HepG2 (cell line): ENCODE results near the gene CST3. TPM values are rescaled to one million over a fixed set of nuclear protein-coding genes. Genes with fewer than 3 reads are reported as not detected.

ENCODE experiments used
- GFI1 ChIP-seq: sonication (generic); formaldehyde crosslinking; IDR thresholded peaks from 2 replicates; pipeline ENCODE4 v1.5.0; 2020; ENCODE audit warnings: missing genetic modification reagents, mild to moderate bottlenecking, borderline replicate concordance
- JARID2 ChIP-seq: sonication (generic); formaldehyde crosslinking; IDR thresholded peaks from 2 replicates; pipeline ENCODE4 v1.8.1; 2023; ENCODE audit warnings: missing genetic modification reagents, inconsistent platforms; ENCODE audit not compliant: insufficient replicate concordance
- MLLT10 ChIP-seq: sonication (generic); formaldehyde crosslinking; IDR thresholded peaks from 2 replicates; pipeline ENCODE4 v1.4.0; 2020; ENCODE audit warnings: missing genetic modification reagents
- POLR2G ChIP-seq: fragments of 200-400 bp; formaldehyde crosslinking; IDR thresholded peaks from 2 replicates; pipeline ENCODE4 v1.6.1; 2018; ENCODE audit warnings: mild to moderate bottlenecking, low read depth, low read length, moderate library complexity
- SMYD3 ChIP-seq: sonication (generic); formaldehyde crosslinking; IDR thresholded peaks from 2 replicates; pipeline ENCODE4 v1.8.1; 2023; ENCODE audit warnings: mild to moderate bottlenecking, missing genetic modification reagents
- SOX5 ChIP-seq: IDR thresholded peaks from 2 replicates; pipeline ENCODE4 v1.6.1; 2016; ENCODE audit warnings: borderline replicate concordance
- SP140L ChIP-seq: sonication (generic); formaldehyde crosslinking; IDR thresholded peaks from 2 replicates; pipeline ENCODE4 v1.4.0; 2020; ENCODE audit warnings: missing genetic modification reagents, borderline replicate concordance
- XRCC5 ChIP-seq: fragments of 200-400 bp; formaldehyde crosslinking; optimal IDR thresholded peaks from 2 replicates; pipeline ENCODE3; 2017; ENCODE audit warnings: mild to moderate bottlenecking, low read length
- ZFP36L2 ChIP-seq: sonication (generic); formaldehyde crosslinking; IDR thresholded peaks from 2 replicates; pipeline ENCODE4 v1.4.0; 2020; ENCODE audit warnings: missing genetic modification reagents
- ZFP90 ChIP-seq: sonication (generic); formaldehyde crosslinking; IDR thresholded peaks from 2 replicates; pipeline ENCODE4 v1.8.0; 2022; ENCODE audit warnings: missing genetic modification reagents, mild to moderate bottlenecking, inconsistent platforms, borderline replicate concordance
- ZKSCAN1 ChIP-seq: fragments of 150-350 bp; IDR thresholded peaks from 2 replicates; pipeline ENCODE4 v1.6.1; 2014; ENCODE audit warnings: low read length
- ZNF138 ChIP-seq: sonication (generic); formaldehyde crosslinking; IDR thresholded peaks from 2 replicates; pipeline ENCODE4 v1.5.0; 2020; ENCODE audit warnings: mild to moderate bottlenecking, low read depth, missing genetic modification reagents
- ZNF317 ChIP-seq: sonication (generic); formaldehyde crosslinking; IDR thresholded peaks from 2 replicates; pipeline ENCODE4 v1.5.0; 2020; ENCODE audit warnings: mild to moderate bottlenecking, missing genetic modification reagents
- ZNF44 ChIP-seq: sonication (generic); formaldehyde crosslinking; IDR thresholded peaks from 2 replicates; pipeline ENCODE4 v1.5.1; 2020; ENCODE audit warnings: mild to moderate bottlenecking, missing genetic modification reagents
- ZNF460 ChIP-seq: sonication (generic); formaldehyde crosslinking; IDR thresholded peaks from 2 replicates; pipeline ENCODE4 v1.5.1; 2020; ENCODE audit warnings: missing genetic modification reagents, mild to moderate bottlenecking, borderline replicate concordance
- ZNF670 ChIP-seq: sonication (generic); formaldehyde crosslinking; IDR thresholded peaks from 2 replicates; pipeline ENCODE4 v1.8.0; 2022; ENCODE audit warnings: mild to moderate bottlenecking, missing genetic modification reagents, borderline replicate concordance
- ZNF674 ChIP-seq: sonication (generic); formaldehyde crosslinking; IDR thresholded peaks from 2 replicates; pipeline ENCODE4 v1.5.0; 2020; ENCODE audit warnings: low read depth, mild to moderate bottlenecking, missing genetic modification reagents
- ZNF724P ChIP-seq: sonication (generic); formaldehyde crosslinking; IDR thresholded peaks from 2 replicates; pipeline ENCODE4 v1.8.0; 2022; ENCODE audit warnings: missing genetic modification reagents, borderline replicate concordance
- ZZZ3 ChIP-seq: sonication (generic); formaldehyde crosslinking; IDR thresholded peaks from 2 replicates; pipeline ENCODE4 v1.4.0; 2020; ENCODE audit warnings: missing genetic modification reagents, mild to moderate bottlenecking, borderline replicate concordance
- polyA plus RNA-seq, 8 experiments: library from polyadenylated mRNA; depleted of rRNA in 3 of 8; stranded (reverse) in 7 of 8; unstranded in 1 of 8; fragments of >200 nt; fragmentation: Illumina TruSeq in 4 of 8; extraction: Trizol in 4 of 8; gene quantifications; 2 replicates each; pipeline versions ENCODE4 v1.2.1 to v1.2.3, GENCODE V29; 2011 to 2016; ENCODE audit warnings: low read depth in 4 of 8, missing spikeins in 1 of 8, mixed read lengths in 1 of 8; ENCODE audit not compliant: insufficient read depth in 1 of 8
- total RNA-seq, 5 experiments: library from RNA; depleted of rRNA; stranded (reverse); fragments of >200 nt; fragmentation: Illumina TruSeq; extraction: Trizol; gene quantifications; 2 replicates each; pipeline ENCODE4 v1.2.3, GENCODE V29; 2016; ENCODE audit warnings: low read depth in 1 of 5
- TF ChIP-seq, protein P1 (sequence below): sonication (generic); formaldehyde crosslinking; IDR thresholded peaks from 2 replicates; pipeline ENCODE4 v1.4.0; 2020; ENCODE audit warnings: low read depth, mild to moderate bottlenecking, missing genetic modification reagents
- TF ChIP-seq, protein P2 (sequence below): sonication (generic); formaldehyde crosslinking; IDR thresholded peaks from 2 replicates; pipeline ENCODE4; 2020; ENCODE audit warnings: missing genetic modification reagents, mild to moderate bottlenecking, borderline replicate concordance
- TF ChIP-seq, protein P3 (sequence below): sonication (generic); formaldehyde crosslinking; IDR thresholded peaks from 2 replicates; pipeline ENCODE4 v1.4.0; 2020; ENCODE audit warnings: missing genetic modification reagents, borderline replicate concordance
- TF ChIP-seq, protein P4 (sequence below): sonication (generic); formaldehyde crosslinking; IDR thresholded peaks from 2 replicates; pipeline ENCODE4 v1.4.0; 2020; ENCODE audit warnings: missing genetic modification reagents, borderline replicate concordance

The CST3 gene
- total and polyA plus RNA-seq, 2 of the 13 experiments (the other 11 are each of a cell fraction or from before 2014, with no cell fraction given), result 690 to 1,005 TPM

DNA sequence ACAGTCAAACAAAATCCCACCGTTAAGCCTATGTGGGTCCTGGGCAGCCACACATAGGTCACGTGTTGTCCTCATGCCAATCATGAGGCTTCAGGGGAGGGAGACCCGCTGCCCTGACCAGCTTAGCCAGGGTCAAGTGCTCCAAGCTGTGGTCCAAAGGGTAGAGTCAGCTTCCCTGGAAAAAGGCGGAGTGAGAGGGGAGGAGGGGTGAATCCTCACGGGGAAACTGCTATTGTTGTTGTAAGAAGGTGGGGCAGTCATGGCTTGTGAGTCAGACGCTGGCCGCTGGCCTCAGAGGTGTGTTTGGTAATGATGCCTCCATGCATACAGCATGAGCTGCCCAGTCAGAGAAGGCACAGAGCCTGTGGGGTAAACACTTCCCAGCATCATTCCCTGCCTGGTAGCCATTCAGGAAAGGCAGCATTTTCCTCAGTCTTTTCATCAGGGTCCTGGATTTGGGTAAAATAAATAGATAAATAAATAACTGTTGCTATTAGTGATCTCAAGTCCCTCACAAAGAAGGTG, 8.7 kb downstream of the CST3 start (continued):
- TF ChIP-seq, protein P1, sequence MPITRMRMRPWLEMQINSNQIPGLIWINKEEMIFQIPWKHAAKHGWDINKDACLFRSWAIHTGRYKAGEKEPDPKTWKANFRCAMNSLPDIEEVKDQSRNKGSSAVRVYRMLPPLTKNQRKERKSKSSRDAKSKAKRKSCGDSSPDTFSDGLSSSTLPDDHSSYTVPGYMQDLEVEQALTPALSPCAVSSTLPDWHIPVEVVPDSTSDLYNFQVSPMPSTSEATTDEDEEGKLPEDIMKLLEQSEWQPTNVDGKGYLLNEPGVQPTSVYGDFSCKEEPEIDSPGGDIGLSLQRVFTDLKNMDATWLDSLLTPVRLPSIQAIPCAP (CRISPR knock-in tag), result no peak
- no peak for TF ChIP-seq POLR2G
- peak; percentile 86; the same call in 1 of the 2 replicates for TF ChIP-seq ZNF317
- no peak for TF ChIP-seq ZNF670 (CRISPR knock-in tag)
- no peak for TF ChIP-seq ZNF460 (CRISPR knock-in tag)
- no peak for TF ChIP-seq JARID2
- TF ChIP-seq, protein P2, sequence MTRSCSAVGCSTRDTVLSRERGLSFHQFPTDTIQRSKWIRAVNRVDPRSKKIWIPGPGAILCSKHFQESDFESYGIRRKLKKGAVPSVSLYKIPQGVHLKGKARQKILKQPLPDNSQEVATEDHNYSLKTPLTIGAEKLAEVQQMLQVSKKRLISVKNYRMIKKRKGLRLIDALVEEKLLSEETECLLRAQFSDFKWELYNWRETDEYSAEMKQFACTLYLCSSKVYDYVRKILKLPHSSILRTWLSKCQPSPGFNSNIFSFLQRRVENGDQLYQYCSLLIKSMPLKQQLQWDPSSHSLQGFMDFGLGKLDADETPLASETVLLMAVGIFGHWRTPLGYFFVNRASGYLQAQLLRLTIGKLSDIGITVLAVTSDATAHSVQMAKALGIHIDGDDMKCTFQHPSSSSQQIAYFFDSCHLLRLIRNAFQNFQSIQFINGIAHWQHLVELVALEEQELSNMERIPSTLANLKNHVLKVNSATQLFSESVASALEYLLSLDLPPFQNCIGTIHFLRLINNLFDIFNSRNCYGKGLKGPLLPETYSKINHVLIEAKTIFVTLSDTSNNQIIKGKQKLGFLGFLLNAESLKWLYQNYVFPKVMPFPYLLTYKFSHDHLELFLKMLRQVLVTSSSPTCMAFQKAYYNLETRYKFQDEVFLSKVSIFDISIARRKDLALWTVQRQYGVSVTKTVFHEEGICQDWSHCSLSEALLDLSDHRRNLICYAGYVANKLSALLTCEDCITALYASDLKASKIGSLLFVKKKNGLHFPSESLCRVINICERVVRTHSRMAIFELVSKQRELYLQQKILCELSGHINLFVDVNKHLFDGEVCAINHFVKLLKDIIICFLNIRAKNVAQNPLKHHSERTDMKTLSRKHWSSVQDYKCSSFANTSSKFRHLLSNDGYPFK (CRISPR knock-in tag), result peak; percentile 80
- TF ChIP-seq ZZZ3 (CRISPR knock-in tag), result peak; percentile 68
- TF ChIP-seq, protein P3, sequence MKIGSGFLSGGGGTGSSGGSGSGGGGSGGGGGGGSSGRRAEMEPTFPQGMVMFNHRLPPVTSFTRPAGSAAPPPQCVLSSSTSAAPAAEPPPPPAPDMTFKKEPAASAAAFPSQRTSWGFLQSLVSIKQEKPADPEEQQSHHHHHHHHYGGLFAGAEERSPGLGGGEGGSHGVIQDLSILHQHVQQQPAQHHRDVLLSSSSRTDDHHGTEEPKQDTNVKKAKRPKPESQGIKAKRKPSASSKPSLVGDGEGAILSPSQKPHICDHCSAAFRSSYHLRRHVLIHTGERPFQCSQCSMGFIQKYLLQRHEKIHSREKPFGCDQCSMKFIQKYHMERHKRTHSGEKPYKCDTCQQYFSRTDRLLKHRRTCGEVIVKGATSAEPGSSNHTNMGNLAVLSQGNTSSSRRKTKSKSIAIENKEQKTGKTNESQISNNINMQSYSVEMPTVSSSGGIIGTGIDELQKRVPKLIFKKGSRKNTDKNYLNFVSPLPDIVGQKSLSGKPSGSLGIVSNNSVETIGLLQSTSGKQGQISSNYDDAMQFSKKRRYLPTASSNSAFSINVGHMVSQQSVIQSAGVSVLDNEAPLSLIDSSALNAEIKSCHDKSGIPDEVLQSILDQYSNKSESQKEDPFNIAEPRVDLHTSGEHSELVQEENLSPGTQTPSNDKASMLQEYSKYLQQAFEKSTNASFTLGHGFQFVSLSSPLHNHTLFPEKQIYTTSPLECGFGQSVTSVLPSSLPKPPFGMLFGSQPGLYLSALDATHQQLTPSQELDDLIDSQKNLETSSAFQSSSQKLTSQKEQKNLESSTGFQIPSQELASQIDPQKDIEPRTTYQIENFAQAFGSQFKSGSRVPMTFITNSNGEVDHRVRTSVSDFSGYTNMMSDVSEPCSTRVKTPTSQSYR (CRISPR knock-in tag), result peak; percentile 97
- peak; percentile 68; the same call in 1 of the 2 replicates for TF ChIP-seq ZNF44 (CRISPR knock-in tag)
- TF ChIP-seq SOX5 (CRISPR knock-in tag), result peak; percentile 100
- TF ChIP-seq ZFP36L2 (CRISPR knock-in tag), result peak; percentile 85; the same call in 1 of the 2 replicates
- peak; percentile 81 for TF ChIP-seq SMYD3 (CRISPR knock-in tag)
- no peak for TF ChIP-seq MLLT10
- TF ChIP-seq, protein P4, sequence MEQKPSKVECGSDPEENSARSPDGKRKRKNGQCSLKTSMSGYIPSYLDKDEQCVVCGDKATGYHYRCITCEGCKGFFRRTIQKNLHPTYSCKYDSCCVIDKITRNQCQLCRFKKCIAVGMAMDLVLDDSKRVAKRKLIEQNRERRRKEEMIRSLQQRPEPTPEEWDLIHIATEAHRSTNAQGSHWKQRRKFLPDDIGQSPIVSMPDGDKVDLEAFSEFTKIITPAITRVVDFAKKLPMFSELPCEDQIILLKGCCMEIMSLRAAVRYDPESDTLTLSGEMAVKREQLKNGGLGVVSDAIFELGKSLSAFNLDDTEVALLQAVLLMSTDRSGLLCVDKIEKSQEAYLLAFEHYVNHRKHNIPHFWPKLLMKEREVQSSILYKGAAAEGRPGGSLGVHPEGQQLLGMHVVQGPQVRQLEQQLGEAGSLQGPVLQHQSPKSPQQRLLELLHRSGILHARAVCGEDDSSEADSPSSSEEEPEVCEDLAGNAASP, result peak; percentile 94
- no peak for TF ChIP-seq ZNF674
- peak; percentile 66 for TF ChIP-seq ZFP90
- TF ChIP-seq GFI1, result no peak; the same call in 1 of the 2 replicates
- no peak for TF ChIP-seq ZNF138
- TF ChIP-seq XRCC5, result peak; percentile 95
- no peak for TF ChIP-seq ZKSCAN1
- no peak; the same call in 1 of the 2 replicates for TF ChIP-seq ZNF724P (CRISPR knock-in tag)
- peak; percentile 39; the same call in 1 of the 2 replicates for TF ChIP-seq SP140L
